Measurements from ENCODE around the gene COL16A1. TPM values are rescaled to one million over a fixed set of nuclear protein-coding genes. Genes with fewer than 3 reads are reported as not detected.

Gene COL16A1
- total and polyA plus RNA-seq, 2 of the 13 experiments (the other 11 are each of a cell fraction or from before 2014, with no cell fraction given): 4.3 to 12.2 TPM

DNA sequence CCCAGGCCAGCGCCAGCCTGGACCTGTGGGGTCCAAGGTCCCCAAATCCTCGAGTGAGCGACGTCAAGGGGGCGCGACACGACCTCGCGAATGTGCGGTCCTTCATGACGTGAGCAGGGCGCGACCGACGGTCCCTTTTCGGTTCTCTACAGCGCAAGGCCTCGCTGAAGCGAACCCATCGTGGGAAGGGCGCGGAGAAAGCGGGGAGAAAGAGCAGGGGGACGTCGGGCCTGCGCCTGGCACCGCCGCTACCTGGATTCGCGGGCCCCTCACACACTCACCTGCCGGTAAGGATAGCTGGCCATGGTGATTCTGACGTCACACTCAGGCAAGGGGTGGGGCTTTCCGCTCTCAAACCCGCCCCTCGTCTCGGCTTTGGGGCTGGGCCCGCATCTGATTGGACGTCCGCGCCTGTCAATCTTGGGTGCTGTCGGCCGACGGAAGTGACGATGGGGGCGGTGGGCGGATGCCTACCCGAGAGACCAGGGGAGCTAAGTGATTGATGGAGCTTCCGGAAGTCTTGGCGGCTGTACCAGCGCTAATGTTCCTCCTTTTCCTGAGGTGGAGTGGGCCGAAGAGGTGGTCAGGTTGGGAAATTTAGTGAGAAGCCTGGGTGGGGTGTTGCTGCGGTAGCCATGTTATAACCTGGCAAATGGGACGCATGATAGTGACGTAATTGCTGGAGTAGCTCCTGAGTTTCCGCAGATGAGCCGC, 59.1 kb downstream of the COL16A1 start, which contains the start of gene PEF1 (continued):
- TF ChIP-seq AFF4 (CRISPR knock-in tag; IDR thresholded peaks at IDR 0.05) (no peak; the same call in none of the 2 replicates), PTBP1 (IDR thresholded peaks at IDR 0.05; ENCODE audit: low read depth, low read length, poor library complexity, severe bottlenecking) (peak; percentile 63), BHLHE40 (IDR thresholded peaks at IDR 0.05; ENCODE audit: low read length) (no peak), MATR3 (CRISPR knock-in tag; IDR thresholded peaks at IDR 0.05) (no peak), CCAR2 (optimal IDR thresholded peaks at IDR 0.05; ENCODE audit: low read depth, low read length) (no peak), MTF1 (CRISPR knock-in tag; IDR thresholded peaks at IDR 0.05) (no peak), MAFK (conservative IDR thresholded peaks at IDR 0.05 in 1 of 2, IDR thresholded peaks at IDR 0.05 in 1 of 2; ENCODE audit: low read length in 2 of 2) (no peak), ISL2 (CRISPR knock-in tag; IDR thresholded peaks at IDR 0.05) (peak; percentile 49; the same call in 1 of the 2 replicates), ZSCAN22 (CRISPR knock-in tag; IDR thresholded peaks at IDR 0.05) (0 out of 2 replicates have a peak, but pooled peaks have one; percentile 56), ELF1 (CRISPR knock-in tag; IDR thresholded peaks at IDR 0.05) (peak; percentile 73), CBX2 (IDR thresholded peaks at IDR 0.05; ENCODE audit: low read depth, low read length) (no peak), CBX2 (CRISPR knock-in tag; IDR thresholded peaks at IDR 0.05; ENCODE audit: low read depth) (no peak), ZNF570 (CRISPR knock-in tag; IDR thresholded peaks at IDR 0.05; ENCODE audit: borderline replicate concordance) (no peak), HHEX (CRISPR knock-in tag; IDR thresholded peaks at IDR 0.05) (no peak; the same call in 1 of the 2 replicates), ETV6 (CRISPR knock-in tag; conservative IDR thresholded peaks at IDR 0.05) (no peak; the same call in none of the 2 replicates), ZNF672 (CRISPR knock-in tag; IDR thresholded peaks at IDR 0.05) (no peak)
- TF ChIP-seq, protein P1, sequence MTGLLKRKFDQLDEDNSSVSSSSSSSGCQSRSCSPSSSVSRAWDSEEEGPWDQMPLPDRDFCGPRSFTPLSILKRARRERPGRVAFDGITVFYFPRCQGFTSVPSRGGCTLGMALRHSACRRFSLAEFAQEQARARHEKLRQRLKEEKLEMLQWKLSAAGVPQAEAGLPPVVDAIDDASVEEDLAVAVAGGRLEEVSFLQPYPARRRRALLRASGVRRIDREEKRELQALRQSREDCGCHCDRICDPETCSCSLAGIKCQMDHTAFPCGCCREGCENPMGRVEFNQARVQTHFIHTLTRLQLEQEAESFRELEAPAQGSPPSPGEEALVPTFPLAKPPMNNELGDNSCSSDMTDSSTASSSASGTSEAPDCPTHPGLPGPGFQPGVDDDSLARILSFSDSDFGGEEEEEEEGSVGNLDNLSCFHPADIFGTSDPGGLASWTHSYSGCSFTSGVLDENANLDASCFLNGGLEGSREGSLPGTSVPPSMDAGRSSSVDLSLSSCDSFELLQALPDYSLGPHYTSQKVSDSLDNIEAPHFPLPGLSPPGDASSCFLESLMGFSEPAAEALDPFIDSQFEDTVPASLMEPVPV (CRISPR knock-in tag; IDR thresholded peaks at IDR 0.05): no peak
- TF ChIP-seq, protein P2, sequence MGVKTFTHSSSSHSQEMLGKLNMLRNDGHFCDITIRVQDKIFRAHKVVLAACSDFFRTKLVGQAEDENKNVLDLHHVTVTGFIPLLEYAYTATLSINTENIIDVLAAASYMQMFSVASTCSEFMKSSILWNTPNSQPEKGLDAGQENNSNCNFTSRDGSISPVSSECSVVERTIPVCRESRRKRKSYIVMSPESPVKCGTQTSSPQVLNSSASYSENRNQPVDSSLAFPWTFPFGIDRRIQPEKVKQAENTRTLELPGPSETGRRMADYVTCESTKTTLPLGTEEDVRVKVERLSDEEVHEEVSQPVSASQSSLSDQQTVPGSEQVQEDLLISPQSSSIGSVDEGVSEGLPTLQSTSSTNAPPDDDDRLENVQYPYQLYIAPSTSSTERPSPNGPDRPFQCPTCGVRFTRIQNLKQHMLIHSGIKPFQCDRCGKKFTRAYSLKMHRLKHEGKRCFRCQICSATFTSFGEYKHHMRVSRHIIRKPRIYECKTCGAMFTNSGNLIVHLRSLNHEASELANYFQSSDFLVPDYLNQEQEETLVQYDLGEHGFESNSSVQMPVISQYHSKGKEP (CRISPR knock-in tag; IDR thresholded peaks at IDR 0.05): no peak
- TF ChIP-seq, protein P3, sequence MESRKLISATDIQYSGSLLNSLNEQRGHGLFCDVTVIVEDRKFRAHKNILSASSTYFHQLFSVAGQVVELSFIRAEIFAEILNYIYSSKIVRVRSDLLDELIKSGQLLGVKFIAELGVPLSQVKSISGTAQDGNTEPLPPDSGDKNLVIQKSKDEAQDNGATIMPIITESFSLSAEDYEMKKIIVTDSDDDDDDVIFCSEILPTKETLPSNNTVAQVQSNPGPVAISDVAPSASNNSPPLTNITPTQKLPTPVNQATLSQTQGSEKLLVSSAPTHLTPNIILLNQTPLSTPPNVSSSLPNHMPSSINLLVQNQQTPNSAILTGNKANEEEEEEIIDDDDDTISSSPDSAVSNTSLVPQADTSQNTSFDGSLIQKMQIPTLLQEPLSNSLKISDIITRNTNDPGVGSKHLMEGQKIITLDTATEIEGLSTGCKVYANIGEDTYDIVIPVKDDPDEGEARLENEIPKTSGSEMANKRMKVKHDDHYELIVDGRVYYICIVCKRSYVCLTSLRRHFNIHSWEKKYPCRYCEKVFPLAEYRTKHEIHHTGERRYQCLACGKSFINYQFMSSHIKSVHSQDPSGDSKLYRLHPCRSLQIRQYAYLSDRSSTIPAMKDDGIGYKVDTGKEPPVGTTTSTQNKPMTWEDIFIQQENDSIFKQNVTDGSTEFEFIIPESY (CRISPR knock-in tag; IDR thresholded peaks at IDR 0.05): no peak
- TF ChIP-seq, protein P4, sequence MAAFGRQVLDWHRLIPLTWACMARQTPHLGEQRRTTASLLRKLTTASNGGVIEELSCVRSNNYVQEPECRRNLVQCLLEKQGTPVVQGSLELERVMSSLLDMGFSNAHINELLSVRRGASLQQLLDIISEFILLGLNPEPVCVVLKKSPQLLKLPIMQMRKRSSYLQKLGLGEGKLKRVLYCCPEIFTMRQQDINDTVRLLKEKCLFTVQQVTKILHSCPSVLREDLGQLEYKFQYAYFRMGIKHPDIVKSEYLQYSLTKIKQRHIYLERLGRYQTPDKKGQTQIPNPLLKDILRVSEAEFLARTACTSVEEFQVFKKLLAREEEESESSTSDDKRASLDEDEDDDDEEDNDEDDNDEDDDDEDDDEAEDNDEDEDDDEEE (CRISPR knock-in tag; IDR thresholded peaks at IDR 0.05): 0 out of 2 replicates have a peak, but pooled peaks have one; percentile 49
